Activated CD8-positive, alpha-beta memory T cell treated with anti-CD3 and anti-CD28 coated beads for 1 hour (primary cell): ENCODE data around the gene RAP1GAP.

Experiments used
- DNase-seq, 2 donors: peaks; one replicate each; pipeline ENCODE4 v3.0.0-alpha.2; 2020; ENCODE audit warnings: low read depth in 1 of 2; ENCODE audit errors: extremely low read depth in 1 of 2

RAP1GAP gene

DNA sequence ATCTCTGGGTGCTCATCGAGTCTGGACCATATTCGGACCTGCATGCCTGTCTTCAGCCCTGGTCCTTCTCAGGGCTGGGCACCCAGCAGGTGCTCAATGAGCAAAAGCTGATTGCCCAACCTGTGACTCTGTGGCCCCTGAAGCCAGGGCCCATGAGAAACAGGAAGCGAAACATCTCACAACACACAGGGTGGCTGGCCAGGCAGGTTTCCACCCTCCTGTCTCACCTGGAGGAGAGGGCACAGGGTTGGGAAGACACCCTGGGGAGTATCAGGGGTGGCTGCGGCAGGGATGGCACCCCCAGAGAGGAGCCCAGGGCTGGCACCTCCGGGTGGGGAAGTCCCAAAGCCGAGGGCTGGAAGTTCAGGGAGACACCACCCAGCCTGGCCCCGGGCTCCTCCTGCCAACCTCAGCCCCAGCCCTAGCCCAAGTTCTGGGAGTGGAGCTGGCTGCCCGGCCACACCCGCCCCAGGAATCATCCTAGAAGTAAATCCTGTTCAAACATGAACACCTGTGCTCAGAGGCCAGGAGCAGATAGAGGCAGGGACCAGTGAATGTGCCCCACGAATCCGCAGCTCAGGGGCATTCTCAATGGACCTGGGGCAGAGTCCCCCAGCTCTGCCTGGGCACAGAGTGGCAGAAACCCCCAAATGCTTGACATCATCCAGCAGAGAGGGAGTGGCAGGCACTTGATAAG is 54.6 kb downstream of the RAP1GAP start:
- no peak for DNase-seq

DNA sequence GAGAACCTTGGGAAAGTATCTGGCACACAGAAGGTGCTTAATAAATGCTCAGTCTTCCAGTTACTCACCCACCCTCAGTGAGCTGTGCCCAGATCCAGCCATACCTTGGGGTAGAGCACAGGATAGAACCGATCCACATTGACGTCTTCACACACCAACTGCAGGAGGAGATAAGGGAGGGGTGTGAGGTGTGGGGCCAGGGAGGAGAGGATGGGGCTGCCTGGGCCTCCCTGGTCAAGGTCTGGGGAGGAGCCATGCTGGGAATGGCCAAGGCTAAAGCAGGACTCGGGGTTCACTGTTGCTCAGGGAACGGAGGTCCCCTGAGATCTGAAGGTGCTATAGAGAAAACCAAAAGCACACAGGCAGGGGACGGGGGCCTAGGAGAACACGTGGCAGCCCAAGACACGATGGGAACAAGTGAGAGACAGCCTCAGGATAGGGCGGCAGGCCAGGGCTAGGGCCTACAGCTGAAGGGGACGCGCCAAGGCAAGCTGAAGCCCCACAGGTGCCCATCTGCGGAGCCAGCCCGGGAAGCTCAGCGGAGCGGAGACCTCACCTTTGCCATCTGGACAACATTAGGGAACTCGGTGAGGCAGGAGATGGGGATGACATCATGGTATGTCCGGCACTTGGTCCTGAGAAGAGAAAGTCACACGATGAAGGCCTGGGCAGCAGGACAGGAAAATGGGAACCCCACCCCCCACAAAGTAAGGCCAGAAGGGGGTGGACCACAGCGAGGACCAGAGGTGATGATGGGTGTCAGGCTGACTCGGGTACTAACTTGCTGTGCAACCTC is 55.9 kb downstream of the RAP1GAP start:
- DNase-seq: no peak

DNA sequence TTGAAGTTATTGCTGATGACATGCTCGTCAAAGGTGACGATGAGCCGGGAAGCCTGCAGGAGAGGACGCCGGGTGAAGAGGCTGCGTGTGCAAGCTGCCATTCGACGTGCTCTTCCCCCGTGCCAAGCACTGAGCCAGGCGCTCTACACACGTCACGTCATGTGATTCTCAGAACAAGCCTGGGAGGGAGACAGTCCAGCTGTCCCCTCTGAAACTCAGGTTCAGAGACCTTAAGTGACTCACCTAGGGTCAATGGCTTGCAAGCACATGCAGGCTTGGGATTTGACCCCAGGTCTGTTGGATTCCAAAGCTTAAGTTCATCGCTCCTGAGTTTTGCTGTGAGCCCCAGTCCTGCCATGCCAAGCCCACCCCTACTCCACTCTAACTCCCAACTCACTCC is 57.1 kb downstream of the RAP1GAP start:
- DNase-seq: no peak

DNA sequence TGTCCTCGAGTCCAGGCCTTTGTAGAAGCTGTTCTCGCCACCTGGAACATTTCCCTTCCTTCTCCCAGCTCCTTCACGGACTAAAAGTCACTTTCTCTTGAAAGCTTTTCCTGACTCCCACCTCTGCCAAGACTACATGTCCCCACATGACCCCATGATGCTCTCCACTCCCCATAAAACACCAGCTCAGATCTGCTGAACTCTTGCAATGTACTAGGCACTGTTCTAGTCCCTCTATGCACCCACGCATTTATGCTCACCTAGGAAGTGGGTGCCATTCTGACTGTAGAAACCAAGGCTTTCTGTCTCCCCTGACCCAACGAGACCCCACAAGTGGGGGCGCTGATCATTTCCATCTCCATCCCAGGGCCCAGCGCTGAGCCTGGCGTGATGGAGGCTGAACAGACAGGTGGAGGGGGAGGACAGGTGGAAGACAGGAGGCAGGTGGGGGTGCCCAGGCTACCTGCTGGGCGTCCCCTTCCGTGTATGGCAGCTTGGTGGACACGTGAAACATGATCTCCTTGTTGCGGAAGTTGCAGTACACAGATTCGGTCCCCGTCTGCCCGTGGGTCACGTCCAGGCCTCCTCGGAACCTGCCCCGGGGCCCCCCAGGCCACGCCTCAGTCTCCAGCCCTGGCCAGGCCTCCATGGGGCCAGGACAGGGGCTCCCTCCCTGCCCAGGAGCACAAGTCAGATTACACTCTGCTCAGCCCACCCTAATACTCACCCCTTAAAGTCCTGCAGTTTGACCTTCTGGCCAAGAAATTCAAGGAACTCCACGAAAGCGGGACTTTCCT is 58.0 kb downstream of the RAP1GAP start:
- no peak for DNase-seq

DNA sequence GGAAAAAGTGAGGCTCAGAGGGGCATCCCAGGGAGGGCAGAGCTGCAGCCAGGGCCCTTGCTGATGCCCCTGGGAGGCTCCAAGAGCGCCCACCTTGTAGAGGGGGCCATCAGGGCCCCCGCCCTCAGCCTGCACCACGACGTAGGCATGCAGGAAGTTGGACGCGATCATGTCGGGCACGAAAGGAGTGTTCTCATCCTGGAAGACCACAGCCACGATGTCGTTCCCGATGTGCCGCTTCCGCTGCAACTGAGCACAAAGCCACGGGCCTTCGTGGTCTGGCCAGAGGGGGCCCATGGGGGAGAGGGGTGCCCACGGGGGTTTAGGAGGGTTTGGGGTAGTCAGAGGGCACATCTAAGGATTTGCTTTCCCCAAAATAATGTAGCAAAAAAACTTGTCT is 59.1 kb downstream of the RAP1GAP start:
- DNase-seq: no peak

DNA sequence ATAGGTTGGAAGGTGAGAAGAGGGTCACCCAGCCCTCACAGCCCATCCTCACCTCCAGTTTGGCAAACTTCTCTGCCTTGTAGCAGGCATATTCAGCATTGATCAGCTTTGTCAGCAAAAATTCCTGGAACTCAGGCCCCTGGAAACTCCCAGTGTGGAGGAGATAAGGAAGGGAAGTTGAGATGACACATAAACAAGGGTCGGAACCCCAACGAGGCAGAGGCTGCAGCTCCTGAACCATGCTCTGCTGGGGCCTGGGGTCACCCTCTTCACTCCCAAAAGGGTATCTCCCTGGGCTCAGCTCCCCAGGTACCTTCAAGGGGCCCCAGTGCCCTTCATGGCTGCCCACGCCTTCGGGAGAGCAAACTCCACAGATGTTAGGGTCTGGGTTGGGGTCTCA is 60.4 kb downstream of the RAP1GAP start:
- no peak for DNase-seq

DNA sequence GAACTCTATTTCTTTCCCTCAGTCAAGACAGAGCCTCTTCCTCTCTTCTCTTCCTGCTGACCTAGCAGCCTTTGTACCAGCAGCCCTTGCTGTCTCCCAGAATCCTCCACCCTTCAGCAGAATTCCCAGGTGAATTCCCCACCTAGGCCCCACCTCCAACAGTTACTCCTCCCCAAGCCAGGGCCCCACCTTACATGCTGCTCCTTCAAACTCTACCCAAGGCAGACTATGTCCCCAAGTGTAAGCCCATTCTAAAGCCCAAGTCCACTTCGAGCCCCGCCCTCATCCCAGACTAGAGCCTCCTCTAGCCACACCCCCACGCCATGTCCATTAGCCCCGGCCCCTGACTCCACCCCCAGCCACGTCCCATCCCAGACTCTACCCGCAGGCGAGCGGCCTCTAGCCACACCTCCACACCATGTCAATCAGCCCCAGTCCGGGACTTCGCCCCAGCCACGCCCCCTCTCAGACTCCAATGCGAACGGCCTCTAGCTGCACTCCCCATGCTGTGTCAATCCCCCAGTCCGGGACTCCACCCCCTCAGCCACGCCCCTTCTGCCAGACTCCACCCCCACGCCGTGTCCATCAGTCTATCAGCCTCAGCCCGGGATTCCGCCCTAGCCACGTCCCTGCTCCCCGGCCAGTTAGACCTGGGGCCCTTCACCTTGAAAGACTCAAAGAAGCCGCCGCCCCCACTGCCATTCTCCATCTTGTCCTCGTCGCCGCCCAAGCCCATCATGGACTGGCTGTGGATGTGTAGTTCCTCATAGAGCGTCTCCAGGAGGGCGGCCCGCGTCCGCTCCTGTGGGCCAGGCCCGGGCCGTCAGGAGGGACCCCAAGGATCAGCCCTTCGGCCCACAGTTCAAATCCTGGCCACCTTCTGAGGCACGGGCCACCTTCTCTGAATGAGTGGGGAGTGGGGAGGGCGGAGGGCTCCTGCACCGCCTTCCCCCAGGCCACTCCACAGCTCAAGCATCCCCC is 61.3 kb downstream of the RAP1GAP start:
- DNase-seq: no peak

DNA sequence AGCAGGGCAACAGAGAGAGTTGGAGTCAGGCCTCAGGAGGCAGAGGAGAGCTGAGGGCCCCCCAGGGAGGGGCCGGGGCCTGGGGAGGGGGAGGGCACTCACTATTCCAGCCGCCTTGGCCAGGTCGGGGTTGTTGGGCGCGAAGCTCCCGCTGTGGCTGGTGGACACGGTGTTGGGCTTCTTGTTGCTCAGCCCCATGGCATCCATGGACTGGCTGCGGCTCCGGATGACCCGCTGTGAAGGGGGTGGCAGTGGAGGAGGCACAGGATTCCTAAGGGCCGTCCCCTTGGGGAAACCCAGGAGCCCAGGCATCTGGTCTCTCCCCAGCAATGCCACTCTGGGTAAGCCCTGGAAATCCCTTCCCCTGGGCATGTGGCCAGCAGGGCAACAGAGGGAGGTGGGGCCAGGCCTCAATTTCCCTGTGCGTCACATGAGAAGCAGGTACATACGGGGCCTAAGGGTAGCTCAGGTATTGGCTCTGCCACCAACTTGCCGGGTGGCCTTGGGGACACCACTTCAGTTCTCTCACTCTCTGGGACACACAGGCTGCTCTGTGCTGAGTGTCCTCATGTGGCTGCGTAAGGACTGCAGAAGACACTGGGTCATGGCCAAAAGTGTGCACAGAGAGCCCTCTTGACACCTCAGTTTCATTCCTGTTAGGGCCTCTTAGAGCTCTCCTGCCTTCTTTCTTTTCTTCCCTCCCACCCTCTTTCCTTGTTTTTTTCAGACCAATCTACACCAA is 63.0 kb downstream of the RAP1GAP start:
- no peak for DNase-seq

DNA sequence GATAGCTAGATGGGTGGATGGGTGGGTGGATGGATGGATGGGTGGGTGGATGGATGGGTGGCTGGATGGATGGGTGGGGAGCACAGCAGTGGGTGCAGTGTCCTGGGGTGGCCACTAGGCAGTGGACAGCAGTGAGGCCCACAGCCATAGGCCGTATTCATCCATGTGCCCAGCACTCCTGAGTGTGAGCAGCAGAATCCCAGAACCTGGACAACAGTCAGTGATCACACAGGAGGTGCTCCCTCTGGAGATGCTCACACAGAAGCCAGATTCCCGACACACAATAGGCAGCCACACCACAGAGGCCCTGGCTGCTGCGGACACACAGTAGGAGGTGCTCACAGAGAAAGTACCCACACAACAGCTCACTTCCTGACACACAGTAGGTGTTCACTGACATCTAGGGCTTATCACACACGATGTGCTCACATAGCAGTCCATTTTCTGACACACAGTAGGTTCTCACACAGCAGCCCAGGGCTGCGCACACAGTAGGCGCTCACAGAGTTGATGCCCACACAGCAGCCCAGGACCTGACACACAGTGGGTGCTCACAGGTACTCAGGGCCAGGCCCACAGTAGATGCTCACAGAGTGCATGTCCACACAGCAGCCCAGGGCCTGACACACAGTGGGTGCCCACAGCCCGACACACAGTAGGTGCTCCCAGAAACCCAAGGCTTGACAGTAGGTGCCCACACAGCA is 64.0 kb downstream of the RAP1GAP start:
- no peak for DNase-seq

DNA sequence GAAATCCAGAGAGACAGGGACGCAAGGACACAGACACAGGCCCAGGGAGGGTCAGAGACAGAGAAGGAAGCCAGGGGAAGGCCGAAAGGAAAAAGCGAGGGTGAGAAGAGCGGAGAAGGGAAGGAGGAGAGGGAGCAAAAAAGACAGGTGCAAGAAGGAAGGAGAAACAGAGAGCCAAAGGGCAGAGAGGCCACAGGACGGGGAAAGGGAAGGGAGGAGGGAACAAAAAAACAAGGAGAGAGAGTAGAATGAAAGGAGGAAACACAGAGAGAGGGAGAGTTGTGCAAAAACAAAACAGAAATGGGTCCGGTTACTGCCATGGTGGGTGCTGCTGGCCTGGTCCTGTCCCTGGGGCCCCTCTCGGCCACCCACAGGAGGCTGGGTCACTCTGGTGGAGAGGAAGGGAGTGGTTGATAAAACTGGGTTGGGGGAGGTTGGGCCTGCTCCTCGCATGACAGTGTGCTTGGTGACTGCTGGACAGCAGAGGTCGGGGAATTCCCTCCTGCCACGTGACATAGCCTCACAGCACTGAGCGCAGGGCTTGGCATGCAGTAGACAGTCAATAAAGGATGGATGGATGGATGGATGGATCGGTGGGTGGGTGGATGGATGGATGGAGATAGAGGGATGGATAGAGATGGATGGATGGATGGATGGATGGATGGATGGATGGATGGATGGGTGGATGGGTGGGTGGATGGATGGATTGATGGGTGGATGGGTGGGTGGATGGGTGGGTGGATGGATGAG is 64.8 kb downstream of the RAP1GAP start:
- DNase-seq: no peak

DNA sequence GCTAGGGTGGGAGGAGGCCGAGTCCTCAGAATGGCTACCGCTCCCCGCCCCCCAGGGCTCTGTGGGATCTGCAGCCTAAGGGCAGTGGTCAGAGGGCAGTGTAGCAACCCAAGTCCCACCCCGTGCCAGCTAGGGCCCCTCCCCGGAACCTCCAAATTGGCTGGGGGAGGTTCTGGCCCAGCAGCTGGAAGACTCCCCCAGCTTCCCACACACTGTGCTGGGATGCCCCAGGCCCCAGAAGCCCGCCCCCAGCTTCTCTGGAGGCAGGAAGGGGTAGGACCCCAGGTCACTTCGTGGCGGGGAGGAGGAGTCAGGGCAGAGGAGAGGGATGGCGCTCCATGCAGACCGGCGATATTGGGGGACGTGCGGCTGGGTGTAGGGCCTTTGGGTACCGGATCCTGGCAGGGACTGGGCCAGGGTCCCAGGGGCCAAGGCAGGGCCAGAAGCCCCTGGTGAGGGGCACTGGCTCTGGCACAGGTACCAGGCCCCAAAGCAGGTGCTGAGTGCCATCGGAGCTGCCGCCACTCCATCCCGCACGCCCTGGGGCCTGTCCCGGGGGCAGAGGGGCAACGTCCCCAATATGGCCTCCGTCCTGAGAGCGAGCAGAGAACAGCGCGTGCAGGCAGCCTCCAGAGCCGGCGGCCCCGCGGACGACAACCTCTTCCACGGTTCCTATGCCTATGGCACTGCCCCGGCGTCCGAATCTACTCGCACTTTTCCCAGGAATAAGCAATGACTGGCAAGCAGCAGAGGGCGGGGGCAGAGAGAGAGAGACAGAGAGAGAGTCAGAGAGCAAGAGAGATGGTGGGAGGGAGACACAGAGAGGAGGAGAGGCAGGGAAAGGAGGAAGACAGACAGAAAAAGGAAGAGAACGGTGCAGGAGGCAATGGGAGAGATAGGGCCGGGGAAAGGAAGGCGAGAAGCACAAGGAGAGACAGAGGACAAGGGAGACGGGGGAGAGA is 65.7 kb downstream of the RAP1GAP start:
- no peak for DNase-seq

DNA sequence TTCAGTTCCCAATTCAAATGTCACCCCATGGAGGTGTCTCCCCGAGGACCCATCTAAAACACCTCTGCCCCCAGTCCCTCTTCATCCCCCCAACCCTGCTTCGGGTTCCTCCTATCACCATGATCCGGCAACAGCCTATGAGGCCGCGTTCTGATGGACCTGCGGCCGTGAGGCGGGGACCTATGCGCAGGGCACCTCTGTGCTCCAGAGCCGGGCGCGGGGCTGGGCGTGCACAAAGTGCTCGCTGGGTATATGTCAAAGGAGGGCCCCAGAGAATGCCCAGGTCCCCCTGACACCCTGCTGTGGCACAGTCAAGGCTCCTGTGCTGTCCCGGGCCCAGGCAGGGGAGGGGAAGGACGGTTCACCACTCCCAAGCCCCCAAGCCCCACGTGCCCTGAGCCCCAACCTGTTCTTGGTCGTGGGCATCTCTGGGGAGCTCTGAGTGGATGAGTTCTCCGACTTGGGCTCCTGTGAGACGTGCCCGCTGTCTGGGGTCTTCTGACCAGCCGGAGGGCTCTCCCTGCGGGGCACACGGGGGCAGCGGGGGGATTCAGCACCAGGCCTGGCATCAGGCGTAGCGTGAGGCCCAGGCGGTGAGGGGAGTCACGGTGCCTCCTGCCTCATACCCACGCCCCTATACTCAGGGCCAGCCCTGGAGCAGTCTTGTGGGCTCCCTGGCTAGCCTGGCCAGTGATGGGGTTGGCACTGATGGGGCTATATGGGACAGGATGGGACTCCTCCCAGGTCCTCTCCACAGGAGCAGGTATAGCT is 67.7 kb downstream of the RAP1GAP start:
- DNase-seq: no peak

DNA sequence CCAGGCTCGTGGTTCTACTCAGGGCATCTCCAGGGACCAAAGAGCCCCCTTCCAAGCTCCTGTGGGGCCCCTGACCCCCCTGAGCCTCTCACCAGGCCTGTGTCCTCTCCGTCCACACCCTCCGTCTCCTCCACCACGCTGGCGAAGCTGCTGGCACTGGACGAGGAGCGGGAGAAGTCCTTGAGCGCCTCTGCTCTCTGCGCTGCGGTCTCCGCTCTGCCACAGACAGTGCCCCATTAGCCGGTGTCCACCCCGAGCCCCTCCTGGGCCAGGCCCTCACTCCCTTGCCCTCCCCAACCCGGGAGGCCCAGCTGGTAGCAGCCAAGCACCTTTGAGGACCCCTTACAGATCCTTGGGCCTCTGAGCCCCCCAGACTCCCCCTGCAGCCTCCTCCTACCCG is 69.8 kb downstream of the RAP1GAP start:
- no peak for DNase-seq

DNA sequence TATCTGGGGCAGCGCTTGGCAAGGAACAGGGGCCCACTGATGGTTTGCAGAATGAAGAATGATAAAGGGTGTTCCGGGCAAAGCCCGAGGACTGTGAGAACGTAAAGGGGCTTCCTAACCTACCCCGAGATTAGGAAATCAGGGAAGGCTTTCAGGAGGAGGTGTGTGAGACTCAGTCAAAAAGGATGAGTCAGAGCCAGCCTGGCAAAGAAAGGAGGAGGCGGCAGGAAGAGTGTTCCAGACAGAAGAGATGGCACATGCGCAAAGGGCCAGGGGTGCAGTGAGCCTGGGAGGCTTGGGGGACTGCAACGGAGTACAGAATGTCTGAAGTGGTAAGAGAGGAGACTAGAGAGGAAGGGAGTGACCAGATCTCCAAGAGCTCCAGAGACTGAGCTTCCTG is 70.3 kb downstream of the RAP1GAP start:
- no peak for DNase-seq

DNA sequence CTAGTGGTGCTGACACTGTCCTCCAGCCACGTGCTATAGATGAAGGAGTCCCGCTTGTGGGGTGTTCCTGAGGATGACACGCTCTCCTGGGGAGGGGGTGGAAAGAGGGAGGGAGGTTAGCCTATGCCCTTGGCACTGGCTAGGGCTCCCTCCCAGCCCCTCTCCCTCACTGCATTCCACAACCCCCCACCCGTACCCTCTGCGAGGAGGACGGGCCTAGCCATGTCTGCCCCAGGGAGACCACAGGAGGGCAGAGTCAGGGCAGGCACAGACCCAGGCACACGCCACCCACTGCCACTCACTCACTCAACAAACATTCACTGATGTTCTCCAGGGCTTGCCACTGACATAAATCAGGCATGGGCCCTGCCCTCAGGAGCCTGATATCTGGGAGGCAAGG is 70.7 kb downstream of the RAP1GAP start:
- DNase-seq: no peak

DNA sequence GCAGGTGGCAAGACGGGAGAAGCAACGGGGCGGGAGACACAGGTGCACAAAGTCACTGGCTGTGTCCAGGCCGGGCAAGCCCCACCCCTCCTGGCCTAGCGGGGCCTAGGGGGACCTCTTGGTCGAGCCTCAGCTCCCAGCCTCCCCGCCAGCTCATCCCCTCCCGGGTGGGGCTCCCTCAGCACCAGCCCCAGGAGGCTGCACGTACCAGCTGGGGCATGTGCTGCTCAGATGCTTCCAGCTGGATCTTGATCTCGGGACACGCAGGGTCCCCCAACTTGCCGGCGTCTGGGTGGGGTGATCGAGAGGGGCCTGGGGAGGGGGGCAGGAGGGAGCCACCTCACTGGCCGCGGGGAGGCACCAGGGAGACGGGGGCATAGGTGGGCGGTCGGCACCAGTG is 71.4 kb downstream of the RAP1GAP start:
- DNase-seq: no peak

DNA sequence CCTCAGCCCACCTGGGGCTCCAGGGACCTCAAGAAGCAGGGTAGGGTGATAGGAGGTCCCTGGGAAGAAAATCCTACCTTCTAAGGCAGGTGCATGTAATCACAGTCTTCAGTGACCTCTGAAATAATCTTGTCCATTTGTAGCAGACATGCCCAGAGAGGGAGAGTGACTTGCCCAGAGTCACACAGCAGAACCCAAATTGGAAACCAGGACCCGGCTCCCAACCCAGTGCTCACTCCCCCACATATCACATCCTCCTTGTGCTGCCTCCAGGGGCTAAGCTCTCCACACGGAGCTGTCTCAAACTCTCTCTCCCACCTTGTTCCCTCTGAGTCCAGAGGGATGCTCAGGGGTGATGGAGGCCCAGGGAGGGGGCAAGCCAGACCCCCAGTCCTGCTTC is 72.5 kb downstream of the RAP1GAP start:
- no peak for DNase-seq
